ENCODE data around the gene ADAM12.
"Not testable (repeated sequence)": the region's sequence is repeated elsewhere in the genome, so short reads cannot be mapped to it uniquely, and the experiment has no call there.

The ADAM12 gene

GRCh38 chr10:126387041-126387921 lies 996 bp downstream of the ADAM12 start:
- TF ChIP-seq EZH2phosphoT487 (IDR thresholded peaks at IDR 0.05; ENCODE audit: low read depth): no peak
- no peak for TF ChIP-seq CTCF (IDR thresholded peaks at IDR 0.05; ENCODE audit: low read depth, low read length)
- no peaks in the 10 kb centered on the region for H3K27me3 ChIP-seq (ENCODE audit: low read depth, low read length)
- no peak overlapping the region for H3K9ac ChIP-seq (ENCODE audit: low read length)
- H3K36me3 ChIP-seq (replicated peaks; ENCODE audit: low read depth, low read length): no peaks in the 10 kb centered on the region
- H3K4me2 ChIP-seq (ENCODE audit: low read length): no peak overlapping the region
- H3K79me2 ChIP-seq (ENCODE audit: low read length): no peaks in the 10 kb centered on the region
- no peaks in the 10 kb centered on the region for H3K4me1 ChIP-seq (ENCODE audit: low read length)
- no peak overlapping the region for H3K27ac ChIP-seq (ENCODE audit: low read length)
- no peak overlapping the region for H3K4me3 ChIP-seq (ENCODE audit: low read length)
- no peaks in the 10 kb centered on the region for H4K20me1 ChIP-seq (ENCODE audit: insufficient read depth, low read length)
- no peaks in the 10 kb centered on the region for H3K9me3 ChIP-seq (ENCODE audit: insufficient read depth, low read length)
- H2AFZ ChIP-seq (ENCODE audit: low read depth, low read length): no peak overlapping the region

GRCh38 chr10:126384269-126384873 lies 3.9 kb downstream of the ADAM12 start:
- Histone ChIP-seq H2AFZ (ENCODE audit: low read depth, low read length) (no peak overlapping the region), H4K20me1 (ENCODE audit: insufficient read depth, low read length) (no peaks in the 10 kb centered on the region), H3K4me2 (ENCODE audit: low read length) (no peak overlapping the region), H3K27ac (ENCODE audit: low read length) (no peak overlapping the region), H3K79me2 (ENCODE audit: low read length) (no peaks in the 10 kb centered on the region), H3K36me3 (replicated peaks; ENCODE audit: low read depth, low read length) (no peaks in the 10 kb centered on the region), H3K4me1 (ENCODE audit: low read length) (no peaks in the 10 kb centered on the region), H3K4me3 (ENCODE audit: low read length) (no peak overlapping the region), H3K9me3 (ENCODE audit: insufficient read depth, low read length) (no peaks in the 10 kb centered on the region), H3K9ac (ENCODE audit: low read length) (no peak overlapping the region), H3K27me3 (ENCODE audit: low read depth, low read length) (no peaks in the 10 kb centered on the region)
- TF ChIP-seq EZH2phosphoT487 (IDR thresholded peaks at IDR 0.05; ENCODE audit: low read depth): no peak
- no peak for TF ChIP-seq CTCF (IDR thresholded peaks at IDR 0.05; ENCODE audit: low read depth, low read length)

DNA sequence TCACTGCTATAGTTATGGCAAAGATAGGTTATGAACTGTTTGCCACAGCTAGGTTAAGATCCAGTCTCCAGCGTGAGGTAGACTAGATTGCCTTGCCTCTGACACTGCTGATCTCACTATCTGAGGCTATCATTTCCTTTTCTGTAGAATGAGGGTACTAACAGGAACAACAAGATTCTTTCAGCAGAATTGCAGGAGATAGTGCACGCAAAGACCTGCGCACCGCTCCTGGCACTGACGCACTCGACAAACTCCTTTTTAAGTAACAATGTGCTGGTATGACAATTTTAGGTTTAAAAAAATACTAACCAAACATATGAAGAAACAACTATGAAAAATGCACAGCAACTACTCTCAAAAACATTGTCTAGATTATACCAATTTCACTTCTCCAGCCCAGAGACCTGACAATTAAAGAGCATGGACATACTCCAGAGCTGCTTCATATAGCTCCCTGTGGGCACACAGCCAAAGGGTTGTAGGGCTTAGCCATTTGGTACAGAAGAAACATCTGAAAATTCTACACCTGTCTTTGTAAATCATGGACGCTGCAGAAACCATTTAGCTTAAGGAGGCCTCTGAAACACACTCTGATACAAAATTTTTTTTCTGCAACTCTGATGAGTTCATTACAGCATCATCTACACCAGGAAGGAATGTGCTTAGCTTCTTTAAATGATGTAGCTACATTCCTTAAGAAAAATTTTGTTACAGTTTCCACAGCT lies 7.8 kb downstream of the ADAM12 start:
- H3K27me3 ChIP-seq (ENCODE audit: low read depth, low read length): no peaks in the 10 kb centered on the region
- no peaks in the 10 kb centered on the region for H3K79me2 ChIP-seq (ENCODE audit: low read length)
- no peak overlapping the region for H2AFZ ChIP-seq (ENCODE audit: low read depth, low read length)

GRCh38 chr10:126379166-126379565 lies 9.1 kb downstream of the ADAM12 start:
- not testable (repeated sequence) for H2AFZ ChIP-seq (ENCODE audit: low read depth, low read length); H3K9me3 ChIP-seq (ENCODE audit: insufficient read depth, low read length); H3K4me2 ChIP-seq (ENCODE audit: low read length); H3K79me2 ChIP-seq (ENCODE audit: low read length); H3K9ac ChIP-seq (ENCODE audit: low read length); H3K27ac ChIP-seq (ENCODE audit: low read length); H3K27me3 ChIP-seq (ENCODE audit: low read depth, low read length); H3K4me3 ChIP-seq (ENCODE audit: low read length); H4K20me1 ChIP-seq (ENCODE audit: insufficient read depth, low read length); H3K36me3 ChIP-seq (replicated peaks; ENCODE audit: low read depth, low read length); H3K4me1 ChIP-seq (ENCODE audit: low read length)

More for the DNA sequence above, 7.8 kb downstream of the ADAM12 start:
- Histone ChIP-seq H3K27ac (ENCODE audit: low read length) (no peak overlapping the region), H3K4me1 (ENCODE audit: low read length) (no peaks in the 10 kb centered on the region), H4K20me1 (ENCODE audit: insufficient read depth, low read length) (no peaks in the 10 kb centered on the region), H3K4me3 (ENCODE audit: low read length) (no peak overlapping the region), H3K9me3 (ENCODE audit: insufficient read depth, low read length) (no peaks in the 10 kb centered on the region), H3K4me2 (ENCODE audit: low read length) (no peak overlapping the region), H3K36me3 (replicated peaks; ENCODE audit: low read depth, low read length) (no peaks in the 10 kb centered on the region), H3K9ac (ENCODE audit: low read length) (no peak overlapping the region)
- TF ChIP-seq CTCF (IDR thresholded peaks at IDR 0.05; ENCODE audit: low read depth, low read length) (no peak), EZH2phosphoT487 (IDR thresholded peaks at IDR 0.05; ENCODE audit: low read depth) (no peak)

Data from OCI-LY3 (cell line).